ENCODE measurements around the gene STIM1. TPM values are rescaled to one million over a fixed set of nuclear protein-coding genes. Genes with fewer than 3 reads are reported as not detected.

Gene STIM1
- total and polyA plus RNA-seq, 4 donors: 12.1 to 56.4 (median 41.2) TPM

GRCh38 chr11:4103269-4103668 lies 247.8 kb downstream of the STIM1 start:
- no peak overlapping the region for H3K4me3 ChIP-seq
- peaks cover 4 to 24% (median 7%) of the 10 kb centered on the region in 4 donors for H3K36me3 ChIP-seq (ENCODE audit: control insufficient read depth in 4 of 4, insufficient read depth in 4 of 4, low read length in 4 of 4)
- H3K27ac ChIP-seq (ENCODE audit: low read depth in 1 of 2, low read length in 1 of 2): no peak overlapping the region
- no peaks in the 10 kb centered on the region for H3K9me3 ChIP-seq (ENCODE audit: control insufficient read depth in 4 of 4, insufficient read depth in 3 of 4, low read length in 3 of 4)
- H3K9ac ChIP-seq (ENCODE audit: insufficient read depth in 1 of 2, low read length in 2 of 2): no peak overlapping the region
- WGBS, 2 donors: 67 to 88% methylated on average over 2 of the region's 2 CpGs
- ATAC-seq (ENCODE audit: insufficient read depth, low FRiP score) (no peak), DNase-seq (no peak)
- no peak for TF ChIP-seq CTCF (IDR thresholded peaks at IDR 0.05; ENCODE audit: control extremely low read depth, extremely low read depth)
- no peaks in the 10 kb centered on the region for H3K27me3 ChIP-seq (ENCODE audit: control insufficient read depth in 3 of 3, insufficient read depth in 3 of 3, low read length in 2 of 3)
- no peaks in the 10 kb centered on the region for H3K4me1 ChIP-seq (ENCODE audit: control insufficient read depth in 5 of 5, insufficient read depth in 5 of 5, low read length in 5 of 5)

- Histone ChIP-seq H3K36me3 (ENCODE audit: control insufficient read depth in 4 of 4, insufficient read depth in 4 of 4, low read length in 4 of 4) (peaks cover 7 to 24% (median 14%) of the 10 kb centered on the region in 4 donors), H3K27me3 (ENCODE audit: control insufficient read depth in 3 of 3, insufficient read depth in 3 of 3, low read length in 2 of 3) (no peaks in the 10 kb centered on the region), H3K27ac (ENCODE audit: low read depth in 1 of 2, low read length in 1 of 2) (no peak overlapping the region), H3K9me3 (ENCODE audit: control insufficient read depth in 4 of 4, insufficient read depth in 3 of 4, low read length in 3 of 4) (no peaks in the 10 kb centered on the region), H3K9ac (ENCODE audit: insufficient read depth in 1 of 2, low read length in 2 of 2) (no peak overlapping the region), H3K4me1 (ENCODE audit: control insufficient read depth in 5 of 5, insufficient read depth in 5 of 5, low read length in 5 of 5) (no peaks in the 10 kb centered on the region), H3K4me3 (no peak overlapping the region)
- DNase-seq (no peak), ATAC-seq (ENCODE audit: insufficient read depth, low FRiP score) (no peak)
- 96% methylated on average over 1 of the region's 1 CpG for WGBS, 2 donors
- TF ChIP-seq CTCF (IDR thresholded peaks at IDR 0.05; ENCODE audit: control extremely low read depth, extremely low read depth): no peak
Observed at GRCh38 chr11:4105916-4106315, 250.5 kb downstream of the STIM1 start.

GRCh38 chr11:4111834-4112233 lies 256.4 kb downstream of the STIM1 start:
- Histone ChIP-seq H3K9me3 (ENCODE audit: control insufficient read depth in 4 of 4, insufficient read depth in 3 of 4, low read length in 3 of 4) (no peaks in the 10 kb centered on the region), H3K4me3 (no peak overlapping the region), H3K4me1 (ENCODE audit: control insufficient read depth in 5 of 5, insufficient read depth in 5 of 5, low read length in 5 of 5) (no peaks in the 10 kb centered on the region), H3K27me3 (ENCODE audit: control insufficient read depth in 3 of 3, insufficient read depth in 3 of 3, low read length in 2 of 3) (no peaks in the 10 kb centered on the region), H3K27ac (ENCODE audit: low read depth in 1 of 2, low read length in 1 of 2) (no peak overlapping the region), H3K9ac (ENCODE audit: insufficient read depth in 1 of 2, low read length in 2 of 2) (no peak overlapping the region), H3K36me3 (ENCODE audit: control insufficient read depth in 4 of 4, insufficient read depth in 4 of 4, low read length in 4 of 4) (peaks cover 11 to 25% (median 21%) of the 10 kb centered on the region in 4 donors)
- no peak for TF ChIP-seq CTCF (IDR thresholded peaks at IDR 0.05; ENCODE audit: control extremely low read depth, extremely low read depth)
- WGBS, 2 donors: 78% methylated on average over 5 of the region's 5 CpGs
- no peak for ATAC-seq (ENCODE audit: insufficient read depth, low FRiP score)
- no peak for DNase-seq

GRCh38 chr11:4115128-4115527 lies 259.7 kb downstream of the STIM1 start:
- no peak overlapping the region for H3K27ac ChIP-seq (ENCODE audit: low read depth in 1 of 2, low read length in 1 of 2)
- no peaks in the 10 kb centered on the region for H3K4me1 ChIP-seq (ENCODE audit: control insufficient read depth in 5 of 5, insufficient read depth in 5 of 5, low read length in 5 of 5)
- no peak overlapping the region for H3K4me3 ChIP-seq
- no peak for ATAC-seq (ENCODE audit: insufficient read depth, low FRiP score)
- H3K36me3 ChIP-seq (ENCODE audit: control insufficient read depth in 4 of 4, insufficient read depth in 4 of 4, low read length in 4 of 4): peaks cover 10 to 20% (median 16%) of the 10 kb centered on the region in 4 donors
- H3K9ac ChIP-seq (ENCODE audit: insufficient read depth in 1 of 2, low read length in 2 of 2): no peak overlapping the region
- no peaks in the 10 kb centered on the region for H3K27me3 ChIP-seq (ENCODE audit: control insufficient read depth in 3 of 3, insufficient read depth in 3 of 3, low read length in 2 of 3)
- DNase-seq: no peak
- 81 to 92% methylated on average over 2 of the region's 2 CpGs for WGBS, 2 donors
- no peak for TF ChIP-seq CTCF (IDR thresholded peaks at IDR 0.05; ENCODE audit: control extremely low read depth, extremely low read depth)
- H3K9me3 ChIP-seq (ENCODE audit: control insufficient read depth in 4 of 4, insufficient read depth in 3 of 4, low read length in 3 of 4): no peaks in the 10 kb centered on the region
